Activated T-cell treated with anti-CD3 and anti-CD28 coated beads, Interleukin-2, amount 50 U/mL, for 1 hour (primary cell): ENCODE results near the gene NRXN2.
"Not testable (repeated sequence)": the region's sequence is repeated elsewhere in the genome, so short reads cannot be mapped to it uniquely, and the experiment has no call there.

Experiments
- DNase-seq: peaks from one replicate; pipeline ENCODE4 v3.0.0-alpha.2; 2020

Gene NRXN2

DNA sequence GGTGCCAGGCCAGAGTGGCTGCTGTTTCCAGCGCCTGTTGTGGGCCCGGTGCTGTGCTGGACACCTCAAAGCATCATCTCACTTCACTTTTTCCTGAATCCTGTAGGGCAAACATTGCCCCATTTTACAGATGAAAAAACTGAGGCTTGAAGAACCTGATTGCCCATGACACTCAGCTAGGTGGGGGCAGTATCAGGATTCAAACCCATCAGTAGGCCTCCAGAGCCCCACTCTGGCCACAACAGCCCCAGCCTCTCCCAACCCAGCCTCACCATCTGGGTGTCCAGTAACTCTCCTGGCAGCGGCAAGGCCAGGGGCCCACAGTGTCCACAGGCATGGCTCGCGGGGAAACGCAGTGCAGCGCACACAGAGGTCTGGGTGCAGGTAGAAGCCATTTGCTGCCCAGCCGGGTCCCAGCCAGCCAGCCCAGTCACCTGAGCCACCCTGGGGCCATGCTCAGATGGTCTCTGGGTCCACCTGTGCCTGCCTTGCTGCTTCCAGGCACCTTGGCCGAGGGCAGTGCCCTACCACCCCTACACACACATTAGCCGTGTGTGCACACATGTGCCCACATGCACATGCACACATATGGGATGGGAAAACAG lies 120.4 kb downstream of the NRXN2 start:
- no peak for DNase-seq

DNA sequence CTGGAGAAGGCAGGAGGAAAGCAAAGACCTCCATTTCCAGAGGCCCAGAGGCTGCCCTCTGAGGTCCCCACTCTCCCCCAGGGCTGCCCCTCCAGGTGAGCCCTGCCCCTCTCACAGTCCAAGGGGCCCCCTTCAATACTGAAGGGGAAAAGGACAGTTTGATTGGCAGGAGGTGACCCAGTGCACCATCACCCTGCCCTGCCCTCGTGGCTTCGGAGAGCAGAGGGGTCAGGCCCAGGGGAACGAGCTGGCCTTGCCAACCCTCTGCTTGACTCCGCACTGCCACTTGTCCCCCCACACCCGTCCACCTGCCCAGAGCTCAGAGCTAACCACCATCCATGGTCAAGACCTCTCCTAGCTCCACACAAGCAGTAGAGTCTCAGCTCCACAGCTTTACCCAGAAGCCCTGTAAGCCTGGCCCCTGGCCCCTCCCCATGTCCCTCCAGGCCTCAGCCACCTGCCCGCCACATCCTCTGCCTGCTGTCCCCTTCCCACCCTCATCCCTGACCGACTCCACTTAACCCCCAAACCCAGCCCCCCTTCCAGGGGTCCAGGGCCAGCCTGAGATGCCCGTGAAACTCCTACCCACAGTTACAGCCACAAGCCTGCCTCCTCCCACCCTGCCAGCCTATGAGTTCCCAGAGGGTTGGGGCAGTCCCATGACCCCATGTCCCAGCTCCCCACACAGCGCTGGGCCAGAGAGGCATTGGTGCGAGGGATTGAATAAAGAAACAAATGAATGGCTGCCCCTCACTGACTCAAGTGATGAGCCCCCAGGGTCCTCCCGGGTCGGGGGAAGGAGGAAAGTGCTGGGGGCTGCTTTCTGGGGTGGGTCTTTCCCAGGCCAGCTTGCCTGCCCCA lies 121.2 kb downstream of the NRXN2 start:
- no peak for DNase-seq

DNA sequence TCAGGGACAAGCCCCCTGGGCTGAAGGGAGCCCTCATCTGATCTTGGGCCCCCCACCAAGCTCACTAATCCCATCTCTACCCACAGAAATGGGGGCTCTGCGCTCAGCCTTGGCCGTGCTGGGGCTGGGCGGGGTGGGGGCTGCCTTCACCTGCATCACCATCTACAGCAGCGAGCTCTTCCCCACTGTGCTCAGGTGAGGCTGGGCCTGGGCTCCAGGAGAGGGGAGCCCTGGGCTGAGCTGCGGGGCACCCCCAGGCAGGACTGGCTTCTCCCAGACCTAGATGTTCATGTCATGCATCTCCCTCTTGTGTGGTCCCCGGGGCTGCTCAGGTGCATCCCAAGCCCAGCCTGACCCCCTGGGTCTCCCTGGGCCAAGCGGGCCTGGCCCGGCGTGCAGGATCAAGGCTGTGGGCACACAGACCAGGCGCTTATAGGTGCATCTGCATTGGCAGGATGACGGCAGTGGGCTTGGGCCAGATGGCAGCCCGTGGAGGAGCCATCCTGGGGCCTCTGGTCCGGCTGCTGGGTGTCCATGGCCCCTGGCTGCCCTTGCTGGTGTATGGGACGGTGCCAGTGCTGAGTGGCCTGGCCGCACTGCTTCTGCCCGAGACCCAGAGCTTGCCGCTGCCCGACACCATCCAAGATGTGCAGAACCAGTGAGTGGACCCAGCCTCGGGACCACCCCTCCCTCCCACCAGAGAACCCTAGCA lies 122.6 kb downstream of the NRXN2 start:
- no peak for DNase-seq

DNA sequence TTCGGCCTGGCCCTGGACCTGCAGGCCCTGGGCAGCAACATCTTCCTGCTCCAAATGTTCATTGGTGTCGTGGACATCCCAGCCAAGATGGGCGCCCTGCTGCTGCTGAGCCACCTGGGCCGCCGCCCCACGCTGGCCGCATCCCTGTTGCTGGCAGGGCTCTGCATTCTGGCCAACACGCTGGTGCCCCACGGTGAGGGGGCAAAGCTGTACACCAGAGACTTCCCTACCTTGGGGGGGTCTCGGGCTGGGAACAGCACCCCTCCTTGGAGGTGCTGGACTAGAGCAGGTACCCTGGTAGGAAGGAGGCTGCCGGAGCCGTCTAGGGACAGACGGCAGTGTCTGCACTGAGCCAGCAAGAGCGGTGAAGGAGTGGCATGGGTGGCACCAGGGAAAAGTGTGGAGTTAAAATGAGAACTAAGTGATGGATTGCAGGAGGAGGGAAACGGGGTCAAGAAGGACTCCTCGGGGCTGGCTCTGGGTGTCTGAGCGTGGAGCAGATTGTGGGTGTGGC lies 123.2 kb downstream of the NRXN2 start:
- no peak for DNase-seq

DNA sequence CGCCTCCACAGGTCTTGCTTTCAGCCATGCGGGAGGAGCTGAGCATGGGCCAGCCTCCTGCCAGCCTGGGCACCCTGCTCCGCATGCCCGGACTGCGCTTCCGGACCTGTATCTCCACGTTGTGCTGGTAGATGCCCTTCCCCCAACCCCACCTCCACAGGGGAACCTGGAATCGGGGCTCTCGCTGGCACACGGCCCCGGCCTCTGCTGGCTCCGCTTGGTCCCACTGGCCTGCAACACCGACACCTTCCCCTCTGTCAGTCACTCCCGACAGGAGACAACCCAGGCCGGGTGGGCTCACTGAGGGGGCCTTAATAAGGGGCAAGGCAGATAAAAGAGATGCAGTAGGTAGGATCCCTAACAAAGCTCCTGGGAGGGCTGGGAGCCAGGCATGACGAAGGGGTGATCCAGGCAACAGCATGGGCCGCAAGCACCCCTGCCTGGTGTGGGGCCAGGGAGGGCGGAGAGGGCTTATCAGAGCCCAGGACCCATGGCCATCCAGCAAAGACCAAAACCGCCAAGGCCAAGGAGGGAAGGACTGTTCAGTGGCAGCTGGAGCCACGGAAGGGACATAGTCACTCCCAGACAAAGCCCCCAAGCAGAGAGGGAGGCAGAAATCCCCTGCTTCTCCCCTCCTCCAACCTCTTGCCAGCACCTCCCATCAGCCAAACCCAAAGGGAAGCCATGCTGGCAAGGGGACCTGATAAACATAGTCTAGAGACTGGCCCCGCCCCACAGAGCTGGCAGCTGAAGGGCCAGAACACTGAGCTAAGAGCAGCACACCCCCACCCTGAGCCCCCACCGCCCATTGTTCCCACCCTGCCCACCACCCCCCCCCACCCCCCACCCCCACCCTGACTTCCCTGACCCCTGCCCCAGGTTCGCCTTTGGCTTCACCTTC lies 124.0 kb downstream of the NRXN2 start:
- no peak for DNase-seq

DNA sequence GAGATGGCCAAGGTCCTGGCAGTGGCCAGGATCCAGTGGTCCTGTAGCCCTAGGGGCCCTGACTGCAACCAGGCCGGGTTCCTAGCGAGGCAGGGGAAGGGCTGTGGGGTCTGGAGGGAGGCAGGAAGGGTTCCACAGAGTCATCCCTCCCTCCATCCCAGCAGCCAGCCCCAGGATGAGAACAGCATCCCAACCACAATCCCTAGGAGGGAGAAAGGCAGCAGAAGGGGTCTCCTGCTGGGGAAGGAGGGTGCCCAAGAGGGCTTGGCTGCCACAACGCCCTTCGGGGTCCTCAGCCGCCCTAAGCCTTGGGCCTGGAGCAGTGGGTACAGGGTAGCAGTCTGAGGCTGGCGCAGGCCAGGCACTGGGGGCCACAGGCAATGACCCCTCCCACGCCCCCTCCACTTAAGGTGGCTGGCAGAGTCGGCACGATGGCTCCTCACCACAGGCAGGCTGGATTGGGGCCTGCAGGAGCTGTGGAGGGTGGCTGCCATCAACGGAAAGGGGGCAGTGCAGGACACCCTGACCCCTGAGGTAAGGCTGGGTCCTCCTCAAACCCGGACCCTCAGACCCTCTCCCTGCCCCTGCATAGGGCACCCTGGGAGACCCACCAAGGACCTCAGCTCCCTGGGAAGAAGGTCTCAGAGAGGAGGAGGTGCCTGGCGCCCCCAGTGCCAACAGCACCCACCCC lies 124.7 kb downstream of the NRXN2 start:
- no peak for DNase-seq

DNA sequence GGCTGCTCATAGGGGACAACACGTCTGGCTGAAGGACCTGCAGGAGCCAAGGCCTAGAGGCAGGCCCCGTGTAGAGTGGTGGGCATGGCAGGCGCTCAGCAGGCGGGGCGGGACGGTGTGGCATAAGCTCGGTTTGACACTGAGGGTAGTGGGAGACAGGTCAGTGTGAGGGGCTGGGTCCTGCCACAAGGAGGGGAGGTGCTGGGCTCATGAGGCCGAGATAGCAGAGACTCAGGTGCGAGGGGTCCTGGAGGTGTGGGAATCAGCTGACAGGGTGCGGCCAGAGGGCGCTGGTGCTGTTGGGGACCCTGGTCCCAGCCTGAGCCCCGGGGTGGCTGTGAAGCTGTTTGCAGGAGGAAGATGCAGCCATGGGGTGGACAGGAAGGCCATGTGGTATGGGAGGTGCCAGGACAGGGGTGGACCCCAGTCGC lies 125.3 kb downstream of the NRXN2 start:
- DNase-seq = no peak

DNA sequence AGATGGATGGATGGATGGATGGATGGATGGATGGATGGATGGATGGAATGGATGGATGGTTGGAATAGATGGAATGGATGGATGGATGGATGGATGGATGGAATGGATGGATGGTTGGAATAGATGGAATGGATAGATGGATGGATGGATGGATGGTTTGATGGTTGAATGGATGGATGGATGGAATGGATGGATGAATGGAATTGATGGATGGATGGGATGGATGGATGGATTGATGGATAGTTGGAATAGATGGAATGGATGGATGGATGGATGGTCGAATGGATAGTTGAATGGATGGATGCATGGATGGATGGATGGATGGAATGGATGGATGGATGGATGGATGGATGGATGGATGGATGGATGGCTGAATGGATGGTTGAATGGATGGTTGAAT lies 127.1 kb downstream of the NRXN2 start:
- not testable (repeated sequence) for DNase-seq

DNA sequence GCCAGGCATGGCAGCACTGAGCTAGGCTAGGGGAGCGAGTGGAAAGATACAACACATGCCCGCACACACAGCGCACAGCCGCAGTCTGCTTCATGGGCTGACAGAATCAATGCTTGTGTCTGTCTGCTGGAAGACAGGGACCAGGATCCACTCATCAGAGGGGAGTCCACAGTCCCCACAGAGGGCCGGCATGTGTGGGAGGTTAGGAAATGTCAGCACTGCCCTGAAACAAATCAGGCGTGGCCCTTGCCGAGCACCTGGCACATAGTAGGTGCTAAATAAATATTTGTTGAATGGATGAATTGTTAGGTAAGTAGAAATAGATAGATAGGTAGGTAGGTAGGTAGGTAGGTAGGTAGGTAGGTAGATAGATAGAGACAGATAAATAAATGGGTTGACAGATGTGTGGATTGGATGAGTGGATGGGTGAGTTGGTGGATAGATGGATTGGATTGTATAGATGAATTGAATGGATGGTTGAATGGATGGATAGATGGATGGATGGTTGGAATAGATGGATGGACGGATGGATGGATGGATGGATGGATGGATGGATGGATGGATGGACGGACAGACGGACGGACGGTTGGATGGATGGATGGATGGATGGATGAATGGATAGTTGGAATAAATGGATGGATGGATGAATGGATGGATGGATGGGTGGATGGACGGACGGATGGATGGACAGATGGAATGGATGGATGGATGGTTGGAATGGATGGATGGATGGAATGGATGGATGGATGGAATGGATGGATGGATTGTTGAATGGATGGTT lies 128.6 kb downstream of the NRXN2 start:
- DNase-seq = no peak

DNA sequence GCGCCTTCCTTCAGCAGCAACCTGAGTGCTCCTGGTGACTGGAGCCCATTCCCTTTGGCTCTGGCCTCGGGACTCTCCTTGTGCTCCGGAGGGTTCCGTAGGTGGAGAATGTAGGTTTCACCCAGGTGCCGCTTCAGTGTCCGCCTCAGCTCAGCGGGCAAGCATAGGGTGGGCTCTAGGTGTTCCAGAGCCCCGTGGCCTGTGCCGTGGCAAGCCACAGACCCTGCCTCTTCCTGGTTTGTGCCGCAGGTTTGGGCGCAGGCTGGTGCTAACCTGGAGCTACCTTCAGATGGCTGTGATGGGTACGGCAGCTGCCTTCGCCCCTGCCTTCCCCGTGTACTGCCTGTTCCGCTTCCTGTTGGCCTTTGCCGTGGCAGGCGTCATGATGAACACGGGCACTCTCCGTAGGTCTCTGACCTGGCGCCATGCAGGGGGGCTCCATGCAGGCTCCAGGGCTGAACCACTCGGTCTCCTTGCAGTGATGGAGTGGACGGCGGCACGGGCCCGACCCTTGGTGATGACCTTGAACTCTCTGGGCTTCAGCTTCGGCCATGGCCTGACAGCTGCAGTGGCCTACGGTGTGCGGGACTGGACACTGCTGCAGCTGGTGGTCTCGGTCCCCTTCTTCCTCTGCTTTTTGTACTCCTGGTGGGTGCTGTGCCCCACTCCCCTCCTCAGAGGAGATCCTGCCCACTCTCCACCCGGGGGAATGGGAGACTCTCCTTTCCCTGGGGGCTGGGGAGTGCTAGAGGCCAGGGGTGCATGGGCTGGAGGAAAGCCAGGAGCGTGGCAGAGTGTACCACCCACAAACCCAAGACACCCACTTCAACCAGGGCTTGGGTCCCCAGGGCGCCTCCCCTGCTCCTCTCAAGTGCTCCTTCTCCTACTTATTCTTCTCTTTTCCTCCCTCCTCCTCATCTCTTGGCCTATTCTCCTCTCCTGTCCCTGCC lies 129.6 kb downstream of the NRXN2 start:
- no peak for DNase-seq

DNA sequence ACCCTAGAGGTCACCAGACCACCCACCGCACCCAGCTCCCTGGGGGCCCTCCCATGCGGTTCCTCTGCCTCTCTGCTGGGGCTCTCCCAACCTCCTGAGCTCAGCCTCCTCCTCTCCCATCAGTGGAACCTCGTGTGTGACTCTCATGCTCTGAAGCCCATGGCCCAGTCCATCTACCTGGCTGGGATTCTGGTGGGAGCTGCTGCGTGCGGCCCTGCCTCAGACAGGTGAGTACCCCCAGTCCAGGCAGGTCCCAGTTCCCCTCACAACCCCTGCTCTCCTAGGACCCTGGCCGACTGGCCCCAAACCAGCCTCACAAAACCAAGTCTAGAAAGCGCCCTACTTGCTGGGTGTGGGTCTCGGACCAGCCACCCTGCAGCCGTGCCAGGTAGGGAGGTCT lies 130.3 kb downstream of the NRXN2 start:
- DNase-seq = no peak

DNA sequence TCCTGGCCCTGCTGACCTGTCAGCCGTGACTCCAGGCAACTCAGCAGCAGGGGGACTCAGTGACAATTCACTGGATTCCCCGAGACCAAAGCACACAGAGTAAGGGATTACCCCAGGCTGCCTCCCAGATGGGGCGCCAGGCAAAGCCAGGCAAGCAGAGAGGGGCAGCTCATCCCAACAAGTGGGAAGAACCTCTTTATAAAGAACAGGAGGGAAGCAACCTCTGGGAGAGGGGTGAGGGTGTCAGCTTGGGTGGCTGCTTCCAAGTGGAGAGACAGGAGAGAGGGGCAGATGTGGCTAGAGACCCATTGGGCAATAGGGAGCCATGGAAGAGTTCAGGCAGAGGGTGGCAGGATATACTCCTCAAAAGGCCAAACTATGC lies 130.8 kb downstream of the NRXN2 start:
- no peak for DNase-seq

DNA sequence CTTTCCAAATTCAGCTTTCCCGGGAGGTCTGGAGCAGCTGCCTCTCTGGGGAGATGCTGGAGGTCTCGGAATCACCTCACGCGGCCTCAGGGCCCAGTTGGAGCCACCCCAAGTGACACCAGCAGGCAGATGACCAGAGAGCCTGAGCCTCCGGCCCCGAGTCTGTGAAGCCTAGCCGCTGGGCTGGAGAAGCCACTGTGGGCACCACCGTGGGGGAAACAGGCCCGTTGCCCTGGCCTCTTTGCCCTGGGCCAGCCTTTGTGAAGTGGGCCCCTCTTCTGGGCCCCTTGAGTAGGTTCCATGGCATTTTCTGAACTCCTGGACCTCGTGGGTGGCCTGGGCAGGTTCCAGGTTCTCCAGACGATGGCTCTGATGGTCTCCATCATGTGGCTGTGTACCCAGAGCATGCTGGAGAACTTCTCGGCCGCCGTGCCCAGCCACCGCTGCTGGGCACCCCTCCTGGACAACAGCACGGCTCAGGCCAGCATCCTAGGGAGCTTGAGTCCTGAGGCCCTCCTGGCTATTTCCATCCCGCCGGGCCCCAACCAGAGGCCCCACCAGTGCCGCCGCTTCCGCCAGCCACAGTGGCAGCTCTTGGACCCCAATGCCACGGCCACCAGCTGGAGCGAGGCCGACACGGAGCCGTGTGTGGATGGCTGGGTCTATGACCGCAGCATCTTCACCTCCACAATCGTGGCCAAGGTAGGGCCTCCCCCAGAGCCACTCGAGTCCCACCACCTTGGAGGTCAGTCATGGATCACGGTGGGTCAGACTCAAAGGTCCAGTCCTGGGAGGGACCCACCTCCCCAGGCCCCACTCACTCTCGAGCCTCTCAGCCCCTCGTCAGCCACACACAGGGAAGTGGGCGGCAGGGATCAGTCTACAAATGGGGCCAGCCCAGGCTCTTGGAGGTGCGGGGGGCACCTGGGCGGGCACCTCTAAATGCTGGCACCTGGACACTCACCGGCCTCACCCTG lies 131.5 kb downstream of the NRXN2 start:
- DNase-seq = no peak

DNA sequence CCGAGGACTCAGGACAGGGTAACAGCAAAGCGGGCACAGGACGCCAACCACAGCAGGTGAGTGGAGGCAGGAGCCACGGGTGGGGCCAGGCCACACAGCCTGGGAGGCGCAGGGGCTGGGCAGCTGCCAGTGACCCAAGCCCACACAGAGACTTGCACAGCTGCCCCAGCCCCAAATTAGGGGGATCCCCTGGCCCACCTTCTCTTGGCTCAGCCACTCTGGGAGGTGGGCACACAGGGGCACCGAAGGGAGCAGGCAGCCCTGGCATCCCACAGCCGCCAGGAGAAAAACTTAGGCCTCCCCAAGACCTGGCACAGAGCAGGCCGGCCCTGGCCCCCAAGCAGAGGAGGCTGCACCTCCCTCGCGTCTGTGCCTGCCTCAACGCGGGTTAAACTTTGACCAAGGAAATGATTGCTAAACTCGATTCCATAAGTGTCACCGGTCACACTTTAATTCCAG lies 132.2 kb downstream of the NRXN2 start, which contains the start of gene SLC22A12:
SLC22A12 (plus strand) TSS at position 458 of the 459 bp plus-strand sequence. CDS start 337 bp downstream, outside the sequence.
- DNase-seq = no peak

DNA sequence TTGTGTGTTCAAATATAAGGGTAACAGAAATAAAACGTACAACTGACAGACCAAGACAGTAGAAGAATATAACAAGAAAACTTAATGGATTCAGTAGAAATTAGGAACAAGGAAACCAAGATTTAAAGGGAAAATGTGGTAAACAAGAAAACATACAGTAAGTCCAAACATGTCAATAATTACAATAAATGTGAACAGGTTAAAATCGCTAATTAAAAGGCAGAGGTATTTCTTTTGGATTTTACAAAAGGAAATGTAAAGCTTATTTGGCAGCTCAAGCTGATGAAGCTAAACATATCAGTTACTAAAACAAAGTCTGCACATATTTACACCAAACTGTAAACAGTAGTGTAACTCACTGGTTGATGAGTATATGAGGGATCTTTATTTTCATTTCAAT lies 134.3 kb downstream of the NRXN2 start:
- no peak for DNase-seq

DNA sequence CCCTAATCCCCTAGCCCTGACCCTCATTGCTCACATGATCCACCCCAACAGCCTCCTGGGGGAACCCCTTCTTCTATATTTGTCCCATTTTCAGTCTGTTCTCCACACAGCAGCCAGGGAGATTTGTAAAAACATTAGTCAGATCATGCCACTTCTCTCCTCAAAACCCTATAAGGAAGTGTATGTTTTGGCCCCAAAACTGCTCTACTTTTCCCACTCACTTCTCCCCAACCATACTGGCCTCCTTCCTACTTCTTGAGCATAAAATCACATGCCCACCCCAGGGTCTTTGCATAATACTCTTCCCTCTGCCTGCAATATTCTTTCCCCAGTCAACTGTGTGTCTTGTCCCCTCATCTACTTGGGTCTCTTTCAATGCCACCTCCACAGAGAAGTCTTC lies 136.6 kb downstream of the NRXN2 start:
- DNase-seq = no peak

DNA sequence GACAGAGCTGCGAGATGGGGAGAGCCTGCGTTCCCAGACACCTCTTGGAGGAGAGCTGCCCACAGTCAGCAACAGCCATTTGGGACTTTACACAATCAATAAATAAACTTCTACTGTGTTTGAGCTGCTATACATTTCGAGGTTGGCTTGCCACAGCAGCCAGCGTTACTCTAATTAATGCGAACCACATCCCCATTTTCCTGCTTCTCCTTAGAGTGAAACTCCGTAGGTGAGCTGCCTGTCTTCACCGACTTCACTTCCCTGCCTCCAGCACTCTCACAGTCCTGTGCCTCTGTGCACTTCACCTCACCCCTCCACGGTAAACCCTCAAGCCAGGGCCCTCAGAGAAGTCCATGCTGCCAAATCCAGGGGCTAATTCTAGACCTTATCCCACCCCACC lies 137.8 kb downstream of the NRXN2 start:
- DNase-seq = no peak
